ENCODE results near the gene NUMA1. TPM values are rescaled to one million over a fixed set of nuclear protein-coding genes. Genes with fewer than 3 reads are reported as not detected.

NUMA1 gene
- total RNA-seq, 1 experiment from 2014 or later, result 267 TPM

DNA sequence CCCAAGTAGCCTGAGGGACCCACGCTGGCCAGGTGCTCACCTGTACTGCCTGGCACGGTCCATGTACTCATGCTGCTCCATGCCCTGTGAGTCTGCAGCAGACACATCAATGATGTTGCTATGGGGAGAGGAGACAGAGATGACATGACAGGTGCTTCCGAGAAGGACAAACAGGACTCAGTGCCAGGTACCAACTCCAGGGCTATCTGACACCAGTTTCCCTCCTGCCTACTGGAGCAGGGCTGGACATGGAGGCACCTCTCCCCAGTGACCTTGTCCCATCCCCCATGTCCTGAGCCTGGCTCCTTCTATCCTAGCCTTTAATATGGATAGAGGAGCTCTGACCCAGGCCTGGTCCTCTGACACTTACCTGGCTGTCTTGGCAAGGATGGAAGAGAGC is 18.4 kb upstream of the NUMA1 start:
- ChIA-PET POLR2A (ENCODE audit: unreplicated experiment) (no interaction called here), CTCF (no interaction called here)
- Histone ChIP-seq H3K27ac (no peak overlapping the region), H3K36me3 (ENCODE audit: low read depth) (peaks cover 7% of the 10 kb centered on the region; the same call in 1 of the 2 replicates), H3K4me2 (no peak overlapping the region), H3K9me3 (ENCODE audit: insufficient read depth, low read depth) (no peaks in the 10 kb centered on the region), H4K20me1 (ENCODE audit: insufficient read depth) (no peaks in the 10 kb centered on the region), H3K4me1 (replicated peaks; ENCODE audit: insufficient read depth) (peaks cover 11% of the 10 kb centered on the region), H3K4me3 (no peak overlapping the region), H3K27me3 (ENCODE audit: insufficient read depth, low read depth) (no peaks in the 10 kb centered on the region), H3K79me2 (ENCODE audit: low read depth) (peaks cover 38% of the 10 kb centered on the region), H3F3A (ENCODE audit: insufficient read depth, low read depth) (peaks cover 9% of the 10 kb centered on the region; the same call in 1 of the 2 replicates), H2AFZ (no peak overlapping the region), H3K9me2 (ENCODE audit: insufficient read depth) (no peaks in the 10 kb centered on the region)
- TF ChIP-seq CTCF (conservative IDR thresholded peaks at IDR 0.05) (no peak), EZH2 (IDR thresholded peaks at IDR 0.05; ENCODE audit: low read depth) (no peak)
- no TSS peak for BruUV-seq (replicated peaks)
- no peak for DNase-seq
- intact Hi-C loops (cut with micrococcal nuclease; ENCODE audit: unreplicated experiment), result no loop called here

- Histone ChIP-seq H3K9me2 (ENCODE audit: insufficient read depth) (no peaks in the 10 kb centered on the region), H3F3A (ENCODE audit: insufficient read depth, low read depth) (peaks cover 13% of the 10 kb centered on the region; the same call in 1 of the 2 replicates), H3K79me2 (ENCODE audit: low read depth) (no peaks in the 10 kb centered on the region), H3K27me3 (ENCODE audit: insufficient read depth, low read depth) (no peaks in the 10 kb centered on the region), H3K4me1 (replicated peaks; ENCODE audit: insufficient read depth) (no peaks in the 10 kb centered on the region), H3K4me3 (no peak overlapping the region), H3K9me3 (ENCODE audit: insufficient read depth, low read depth) (no peaks in the 10 kb centered on the region), H2AFZ (no peak overlapping the region), H3K4me2 (no peak overlapping the region), H3K27ac (0 out of 2 replicates have a peak overlapping the region, but pooled peaks have one; percentile 8), H3K36me3 (ENCODE audit: low read depth) (0 out of 2 replicates have a peak, but pooled peaks cover 5% of the 10 kb centered on the region), H4K20me1 (ENCODE audit: insufficient read depth) (no peaks in the 10 kb centered on the region)
- TF ChIP-seq EZH2 (IDR thresholded peaks at IDR 0.05; ENCODE audit: low read depth), result no peak
- peak; percentile 93 for TF ChIP-seq CTCF (conservative IDR thresholded peaks at IDR 0.05)
- POLR2A ChIA-PET (ENCODE audit: unreplicated experiment), result no interaction called here
- intact Hi-C loops (cut with micrococcal nuclease; ENCODE audit: unreplicated experiment), result loop anchor here (1.0 to 5.0 kb wide), 3 partner anchors 66 to 341 kb away; partner anchors contain the start of gene CLPB
- peak in 1 of 2 experiments; percentile 60 for DNase-seq
- CTCF ChIA-PET, result interaction anchor here (0.7 to 1.9 kb wide), 7 partner anchors 18 to 66 kb away, joined by 3 to 23 read pairs (median 4); no protein-coding TSS in a partner anchor
- BruUV-seq (replicated peaks), result no TSS peak
Measured at GRCh38 chr11:72091292-72091691, 10.9 kb upstream of the NUMA1 start.

DNA sequence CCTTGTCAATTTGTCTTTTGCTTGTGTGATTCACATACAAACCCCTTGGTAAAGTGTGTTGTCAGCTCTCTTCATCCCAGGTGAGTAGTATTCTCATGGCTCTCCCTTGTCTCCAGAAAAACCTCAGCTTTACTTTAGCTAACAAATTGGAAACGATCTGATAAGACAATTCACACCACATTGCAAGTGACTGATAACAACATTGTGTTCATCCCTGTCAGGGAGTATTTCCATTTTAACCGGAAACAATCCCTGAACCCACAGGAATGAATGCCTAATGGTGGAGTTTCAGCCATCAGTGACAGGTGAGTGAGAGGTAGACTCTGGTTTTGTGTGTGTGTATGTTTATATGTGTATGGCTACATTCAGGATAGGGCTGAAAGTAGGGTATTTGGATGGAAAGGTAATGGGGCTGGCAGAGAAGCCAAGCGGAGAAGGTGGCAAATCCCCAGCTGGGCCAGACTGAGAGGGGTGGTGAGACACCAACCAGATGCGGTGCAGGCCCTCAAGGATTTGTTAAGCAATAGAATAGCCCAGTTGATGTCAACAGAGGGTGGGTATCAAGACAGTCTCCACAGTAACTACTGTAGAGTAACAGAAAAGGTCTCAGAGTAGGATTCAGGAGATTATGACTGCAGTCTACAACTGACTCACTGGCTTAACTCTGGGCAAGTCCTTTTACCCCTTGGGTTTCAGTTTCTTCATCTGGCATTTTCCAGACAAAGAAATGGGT is 7.9 kb upstream of the NUMA1 start:
- Histone ChIP-seq H3K36me3 (ENCODE audit: low read depth) (0 out of 2 replicates have a peak, but pooled peaks cover 5% of the 10 kb centered on the region), H3K79me2 (ENCODE audit: low read depth) (no peaks in the 10 kb centered on the region), H3K4me2 (no peak overlapping the region), H3K9me2 (ENCODE audit: insufficient read depth) (no peaks in the 10 kb centered on the region), H3K27me3 (ENCODE audit: insufficient read depth, low read depth) (no peaks in the 10 kb centered on the region), H2AFZ (no peak overlapping the region), H4K20me1 (ENCODE audit: insufficient read depth) (no peaks in the 10 kb centered on the region), H3K9me3 (ENCODE audit: insufficient read depth, low read depth) (no peaks in the 10 kb centered on the region), H3F3A (ENCODE audit: insufficient read depth, low read depth) (peaks cover 18% of the 10 kb centered on the region; the same call in 1 of the 2 replicates), H3K4me3 (no peak overlapping the region), H3K27ac (no peak overlapping the region), H3K4me1 (replicated peaks; ENCODE audit: insufficient read depth) (no peaks in the 10 kb centered on the region)
- no peak for DNase-seq
- no peak for TF ChIP-seq EZH2 (IDR thresholded peaks at IDR 0.05; ENCODE audit: low read depth)
- TF ChIP-seq CTCF (conservative IDR thresholded peaks at IDR 0.05), result no peak
- ChIA-PET CTCF (no interaction called here), POLR2A (ENCODE audit: unreplicated experiment) (no interaction called here)
- BruUV-seq (replicated peaks), result no TSS peak
- intact Hi-C loops (cut with micrococcal nuclease; ENCODE audit: unreplicated experiment), result no loop called here

All from PC-9 (cell line).